Femur (tissue), 1 donor: ENCODE measurements around the gene DYNLT4.
"Not testable (repeated sequence)": the region's sequence is repeated elsewhere in the genome, so short reads cannot be mapped to it uniquely, and the experiment has no call there.

Experiments used
- DNase-seq: peaks from one replicate; pipeline ENCODE4 v3.0.0-alpha.2; 2017

Gene DYNLT4

DNA sequence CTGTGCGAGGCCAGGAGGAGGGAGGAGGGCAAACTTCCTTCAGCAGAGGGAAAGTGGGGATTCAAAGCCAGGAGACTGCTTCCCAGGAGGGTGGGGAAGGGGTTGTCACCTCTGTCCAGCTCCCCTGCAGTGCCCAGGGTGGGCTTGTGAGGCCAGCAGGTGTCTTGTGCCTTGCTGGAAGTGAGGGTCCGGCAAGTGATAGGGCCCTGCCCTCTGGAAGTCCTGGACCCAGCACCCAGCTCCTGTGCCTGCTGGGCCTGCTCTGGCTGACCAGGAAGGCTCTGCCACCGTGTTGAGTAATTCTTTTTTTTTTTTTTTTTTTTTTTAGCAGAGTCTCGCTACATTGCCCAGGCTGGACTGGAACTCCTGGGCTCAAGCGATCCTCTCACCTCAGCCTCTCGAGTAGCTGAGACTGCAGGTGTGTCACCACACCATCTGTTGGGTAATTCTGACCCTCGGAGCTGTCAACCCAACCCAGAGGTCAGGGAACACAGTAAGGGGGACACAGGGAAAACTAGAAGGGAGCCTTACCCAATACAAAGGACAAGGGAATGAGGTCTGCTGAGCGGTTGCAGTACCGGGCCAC is 20.2 kb downstream of the DYNLT4 start:
- DNase-seq: no peak

DNA sequence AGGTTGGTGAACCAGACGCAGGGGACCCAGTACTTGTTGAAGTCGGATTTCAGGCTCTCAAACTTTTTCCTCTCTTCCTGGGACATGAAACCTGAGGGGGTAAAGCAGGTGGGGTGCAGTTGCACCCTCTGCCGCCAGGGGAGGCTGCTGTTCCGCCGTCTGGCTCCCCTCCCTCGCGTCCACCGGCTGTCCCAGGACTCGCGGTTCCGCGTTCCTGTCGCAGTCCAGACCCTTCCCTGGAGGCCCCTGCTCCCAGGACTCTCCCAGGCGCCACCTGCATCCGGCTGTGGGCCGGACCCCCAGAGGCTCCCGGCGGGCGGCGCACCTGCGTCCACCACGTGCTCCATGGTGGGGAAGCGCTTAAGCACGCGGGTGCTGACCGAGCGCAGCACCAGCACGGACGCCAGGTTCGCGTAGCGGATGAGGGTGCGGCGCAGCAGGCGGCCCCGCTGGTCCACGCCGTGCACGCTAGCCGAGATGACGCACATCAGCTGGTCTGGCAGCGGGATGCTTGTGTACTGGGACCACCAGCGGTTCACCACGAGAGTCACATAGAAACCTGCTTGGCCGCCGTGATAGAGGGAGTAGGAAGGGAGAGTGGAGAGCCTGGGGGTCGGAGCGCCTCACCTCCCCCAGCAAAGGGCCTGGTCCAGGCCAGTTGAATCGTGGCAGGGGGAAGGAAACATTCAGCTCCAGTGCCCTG is 20.9 kb downstream of the DYNLT4 start:
- DNase-seq: peak; percentile 78

DNA sequence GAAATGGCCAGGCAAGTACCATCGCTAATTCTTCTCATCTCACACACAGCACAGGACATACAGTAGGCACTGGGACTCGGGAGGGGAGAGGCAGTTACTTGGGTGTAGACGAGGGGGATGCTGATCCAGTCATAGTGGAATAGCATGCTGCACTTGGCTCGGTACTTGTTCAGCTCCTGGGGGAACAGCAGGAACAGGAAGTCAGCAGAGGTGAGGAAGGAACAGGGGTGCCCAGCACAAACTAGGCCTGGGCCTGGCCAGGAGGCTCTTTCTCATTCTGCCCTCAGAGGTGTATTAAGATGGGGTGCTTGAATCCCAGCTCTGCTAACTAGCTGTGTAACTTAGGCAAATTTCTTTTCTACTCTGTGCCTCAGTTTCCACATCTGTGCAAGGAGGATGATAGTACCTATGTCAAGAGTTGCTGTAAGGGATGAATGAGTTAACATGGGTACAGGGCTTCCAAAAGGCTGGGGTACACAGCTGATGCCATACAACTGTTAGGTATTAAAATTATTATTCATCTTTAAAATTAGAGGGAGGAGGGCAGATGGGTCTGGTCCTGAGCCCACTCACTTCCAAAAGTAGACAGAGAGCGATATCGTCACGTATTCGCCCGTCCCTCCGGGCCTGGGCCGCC is 21.5 kb downstream of the DYNLT4 start:
- no peak for DNase-seq

DNA sequence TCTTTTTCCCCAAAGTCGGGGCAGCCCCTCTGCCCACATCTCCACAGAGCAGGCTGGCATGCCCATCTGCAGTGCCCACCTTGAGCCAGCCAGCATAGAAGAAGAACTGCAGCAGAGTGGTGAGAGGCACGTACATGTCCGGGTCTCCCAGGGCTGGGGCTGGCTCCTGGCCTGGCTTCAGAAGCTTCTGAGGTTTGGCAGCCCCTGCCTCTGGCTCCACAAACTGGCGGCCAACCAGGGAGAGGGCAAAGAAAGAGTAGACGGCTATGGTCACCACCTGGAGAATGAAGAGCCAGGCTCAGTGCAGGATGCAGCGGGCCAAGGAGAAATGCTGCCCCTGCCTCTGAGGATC is 22.1 kb downstream of the DYNLT4 start:
- no peak for DNase-seq

DNA sequence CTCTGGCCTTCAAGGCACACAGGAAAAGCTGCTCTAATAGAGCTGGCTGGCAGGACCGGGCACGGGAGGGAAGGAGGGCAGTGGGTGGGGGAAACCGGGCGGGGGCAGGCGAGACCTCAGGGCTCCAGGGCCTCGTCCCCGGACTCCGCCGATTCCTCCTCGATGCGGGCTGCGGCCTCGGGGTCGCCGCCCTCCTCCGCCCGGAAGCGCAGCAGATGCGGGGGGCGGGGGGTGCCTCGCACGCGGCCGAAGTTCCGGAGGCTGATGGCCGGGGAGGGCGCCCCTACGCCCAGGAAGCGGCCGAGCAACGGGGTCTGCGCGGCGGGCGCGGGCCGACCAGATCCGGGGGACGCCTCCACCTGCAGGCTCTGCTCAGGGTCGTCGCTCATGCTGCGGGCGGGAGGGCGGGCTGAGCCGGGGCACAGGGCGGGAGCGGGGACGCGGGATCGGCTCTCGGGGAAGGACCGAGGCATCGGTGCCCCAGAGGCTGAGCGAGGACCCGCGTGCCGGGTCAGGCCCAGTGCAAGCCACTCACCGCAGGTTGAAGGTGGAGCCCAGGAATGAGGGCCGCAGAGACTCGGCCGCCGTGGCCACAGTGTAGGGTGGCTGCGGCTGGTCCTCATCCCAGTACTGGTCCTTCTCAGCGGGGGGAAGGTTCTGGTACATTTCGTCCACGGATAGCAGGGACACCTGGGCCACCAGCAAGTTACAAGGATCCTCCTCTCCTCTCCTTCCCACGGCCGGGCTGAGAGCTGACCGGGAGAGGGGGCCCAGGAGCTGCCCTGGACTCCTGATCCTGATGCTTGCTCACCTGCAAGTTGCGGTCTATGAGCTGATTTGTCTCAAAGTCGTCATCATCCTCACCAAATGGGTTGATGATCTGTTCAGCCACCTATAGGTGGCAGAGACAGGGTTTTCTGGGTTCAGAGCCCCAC is 22.8 kb downstream of the DYNLT4 start:
- DNase-seq: no peak

DNA sequence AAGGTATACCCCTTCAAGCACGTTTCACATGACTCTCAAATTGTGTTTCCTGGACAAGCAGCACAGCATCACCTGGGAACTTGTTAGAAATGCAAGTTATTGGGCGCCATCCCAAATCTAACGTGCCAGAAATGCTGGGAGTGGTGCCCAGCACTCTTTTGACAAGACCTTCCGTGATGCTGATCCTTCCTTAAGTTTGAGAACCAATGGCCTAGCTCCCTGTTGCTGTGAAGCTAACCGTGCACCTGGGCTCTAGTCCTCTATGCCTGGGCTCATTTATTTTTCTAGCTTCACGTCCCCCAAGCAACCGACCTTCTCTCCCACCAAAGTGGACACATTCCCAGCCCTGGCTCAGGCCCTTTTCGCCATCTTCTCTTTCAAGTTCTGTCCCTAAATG is 23.5 kb downstream of the DYNLT4 start:
- no peak for DNase-seq

DNA sequence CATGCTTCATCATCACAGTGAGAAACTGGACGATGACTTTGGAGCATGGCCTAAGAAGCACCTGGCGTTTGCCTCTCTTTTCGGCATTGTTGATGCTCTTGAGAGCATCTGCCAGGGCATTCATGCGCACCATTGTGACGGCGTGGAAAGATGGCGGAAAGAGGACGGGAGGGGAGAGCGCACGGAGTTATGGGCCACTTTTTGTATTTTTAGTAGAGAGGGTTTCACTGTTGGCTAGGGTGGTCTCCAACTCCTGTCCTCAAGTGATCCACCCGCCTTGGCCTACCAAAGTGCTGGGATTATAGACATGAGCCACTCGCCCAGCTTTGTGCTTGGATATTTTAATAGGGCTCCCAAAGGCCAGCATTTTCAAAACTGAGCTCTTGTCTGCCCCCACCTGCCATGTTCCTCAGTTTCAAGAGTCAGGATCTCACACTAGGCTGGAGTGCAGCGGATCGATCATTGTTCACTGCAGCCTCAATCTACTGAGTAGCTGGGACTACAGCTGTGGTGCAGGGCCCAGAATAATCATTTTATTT is 26.5 kb downstream of the DYNLT4 start:
- no peak for DNase-seq

DNA sequence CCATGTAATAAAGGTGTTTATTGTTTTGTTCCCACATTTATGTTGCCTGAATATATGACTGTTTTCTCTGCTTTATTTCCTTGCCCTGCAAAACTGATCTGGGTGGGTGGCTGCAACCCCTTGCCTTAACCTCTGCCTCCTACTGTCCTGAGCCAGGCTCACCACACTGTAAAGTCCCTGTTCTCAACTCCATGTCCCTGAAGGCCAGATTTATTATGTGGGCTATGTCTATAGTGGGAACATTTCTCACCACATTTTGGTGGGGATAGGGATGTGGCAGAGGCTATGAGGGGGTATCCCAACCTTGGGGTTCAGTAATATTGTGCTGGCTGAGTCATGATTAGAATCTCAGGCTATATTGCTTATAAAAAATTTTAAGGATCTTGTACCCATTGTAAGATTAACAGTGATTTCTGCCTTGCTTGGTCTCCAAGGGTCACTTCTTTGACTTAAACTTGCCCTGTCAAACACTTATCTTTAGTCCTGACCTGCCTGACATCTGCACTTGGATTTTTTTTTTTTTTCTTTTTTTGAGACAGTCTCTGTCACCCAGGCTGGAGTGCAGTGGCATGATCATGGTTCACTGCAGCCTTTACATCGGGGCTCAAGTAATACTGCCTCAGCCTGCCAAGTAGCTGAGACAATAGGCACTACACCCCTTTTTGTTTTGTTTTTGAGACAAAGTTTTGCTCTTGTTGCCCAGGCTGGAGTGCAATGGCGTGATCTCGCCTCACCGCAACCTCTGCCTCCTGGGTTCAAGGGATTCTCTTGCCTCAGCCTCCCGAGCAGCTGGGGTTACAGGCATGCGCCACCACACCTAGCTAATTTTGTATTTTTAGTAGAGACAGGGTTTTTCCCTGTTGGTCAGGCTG is 28.2 kb downstream of the DYNLT4 start:
- DNase-seq: no peak

DNA sequence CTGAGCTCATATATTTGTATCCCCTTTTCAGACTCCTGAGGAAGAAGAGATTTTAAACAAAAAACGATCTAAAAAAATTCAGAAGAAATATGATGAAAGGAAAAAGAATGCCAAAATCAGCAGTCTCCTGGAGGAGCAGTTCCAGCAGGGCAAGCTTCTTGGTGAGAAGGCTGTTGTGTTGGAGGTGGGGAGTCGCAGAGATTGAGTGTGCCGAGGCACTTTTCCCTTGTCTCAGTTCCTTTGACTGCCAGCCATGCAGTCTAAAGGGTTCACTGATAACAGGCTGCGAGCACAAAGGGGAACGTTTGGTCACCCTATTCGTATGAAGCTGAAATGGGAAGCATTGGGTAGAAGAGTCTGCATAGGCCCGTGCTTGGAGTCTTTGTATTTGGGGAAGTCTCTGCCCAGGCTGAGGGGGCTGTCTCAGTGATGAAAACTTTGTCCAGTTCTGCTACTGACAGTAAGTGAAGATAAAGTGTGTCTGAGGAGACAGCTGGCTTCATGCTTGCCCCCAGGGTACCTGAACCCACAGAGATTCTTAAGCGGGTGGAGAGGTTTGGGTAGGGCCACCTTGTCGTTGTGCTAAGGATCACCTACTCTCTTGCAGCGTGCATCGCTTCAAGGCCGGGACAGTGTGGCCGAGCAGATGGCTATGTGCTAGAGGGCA is 29.0 kb downstream of the DYNLT4 start:
- no peak for DNase-seq

DNA sequence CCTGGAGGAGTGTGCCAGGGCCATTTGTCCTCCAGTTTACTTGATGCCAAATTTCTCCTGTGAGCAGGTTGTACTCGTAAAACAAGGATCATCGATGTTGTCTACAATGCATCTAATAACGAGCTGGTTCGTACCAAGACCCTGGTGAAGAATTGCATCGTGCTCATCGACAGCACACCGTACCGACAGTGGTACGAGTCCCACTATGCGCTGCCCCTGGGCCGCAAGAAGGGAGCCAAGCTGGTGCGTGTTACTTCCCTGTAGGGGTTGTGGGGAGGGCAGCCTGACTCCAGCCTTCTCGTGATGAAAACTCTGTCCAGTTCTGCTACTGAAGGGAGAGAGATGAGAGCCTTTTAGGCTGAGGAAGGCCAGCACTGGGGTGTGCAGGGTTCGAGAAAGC is 29.6 kb downstream of the DYNLT4 start:
- no peak for DNase-seq

DNA sequence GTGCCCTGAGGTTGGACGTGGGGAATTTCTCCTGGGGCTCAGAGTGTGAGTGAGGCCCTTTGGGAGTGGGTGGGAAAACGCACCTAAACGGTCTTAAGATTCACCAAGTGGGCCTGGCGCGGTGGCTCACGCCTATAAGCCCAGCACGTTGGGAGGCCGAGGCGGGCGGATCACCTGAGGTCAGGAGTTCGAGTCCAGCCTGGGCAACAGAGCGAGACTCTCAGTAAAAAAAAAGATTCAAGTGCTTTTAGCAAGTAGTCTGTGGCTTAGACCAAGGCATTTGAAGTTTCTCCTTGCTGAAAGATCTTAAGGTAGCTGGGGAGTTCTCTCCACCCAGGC is 30.5 kb downstream of the DYNLT4 start:
- no peak for DNase-seq

DNA sequence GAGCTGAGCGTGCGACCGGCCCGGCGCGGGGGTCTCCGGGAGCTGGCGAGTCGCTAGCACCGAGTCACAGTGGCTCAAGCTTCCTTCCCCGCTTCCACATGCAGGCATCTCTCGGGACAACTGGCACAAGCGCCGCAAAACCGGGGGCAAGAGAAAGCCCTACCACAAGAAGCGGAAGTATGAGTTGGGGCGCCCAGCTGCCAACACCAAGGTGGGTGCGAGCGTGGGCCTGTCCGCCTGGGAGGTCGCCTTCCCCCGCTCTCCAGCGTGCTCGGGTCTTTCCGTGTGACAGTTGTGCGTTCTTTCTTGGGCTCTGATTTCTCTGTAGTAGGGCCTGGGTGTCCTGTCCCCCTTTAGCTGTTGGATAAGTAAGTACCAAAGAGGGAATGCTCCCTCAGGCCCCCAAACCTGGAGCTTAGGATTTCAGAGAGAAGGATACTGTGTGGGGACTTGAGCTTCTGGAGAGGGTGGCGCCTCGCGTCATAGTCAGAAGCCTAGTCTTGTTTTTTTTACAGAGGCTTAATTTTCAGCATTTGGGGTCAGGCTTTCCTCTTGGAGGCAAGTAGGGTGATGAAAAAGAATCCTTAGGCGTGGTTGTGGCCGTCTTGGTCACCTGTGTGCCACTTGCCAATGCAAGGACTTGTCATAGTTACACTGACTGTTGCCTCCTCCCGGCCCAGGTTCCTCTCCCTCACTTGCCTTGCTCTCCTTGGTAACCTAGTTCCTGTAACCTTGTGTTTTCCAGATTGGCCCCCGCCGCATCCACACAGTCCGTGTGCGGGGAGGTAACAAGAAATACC is 31.0 kb downstream of the DYNLT4 start:
- DNase-seq: no peak

DNA sequence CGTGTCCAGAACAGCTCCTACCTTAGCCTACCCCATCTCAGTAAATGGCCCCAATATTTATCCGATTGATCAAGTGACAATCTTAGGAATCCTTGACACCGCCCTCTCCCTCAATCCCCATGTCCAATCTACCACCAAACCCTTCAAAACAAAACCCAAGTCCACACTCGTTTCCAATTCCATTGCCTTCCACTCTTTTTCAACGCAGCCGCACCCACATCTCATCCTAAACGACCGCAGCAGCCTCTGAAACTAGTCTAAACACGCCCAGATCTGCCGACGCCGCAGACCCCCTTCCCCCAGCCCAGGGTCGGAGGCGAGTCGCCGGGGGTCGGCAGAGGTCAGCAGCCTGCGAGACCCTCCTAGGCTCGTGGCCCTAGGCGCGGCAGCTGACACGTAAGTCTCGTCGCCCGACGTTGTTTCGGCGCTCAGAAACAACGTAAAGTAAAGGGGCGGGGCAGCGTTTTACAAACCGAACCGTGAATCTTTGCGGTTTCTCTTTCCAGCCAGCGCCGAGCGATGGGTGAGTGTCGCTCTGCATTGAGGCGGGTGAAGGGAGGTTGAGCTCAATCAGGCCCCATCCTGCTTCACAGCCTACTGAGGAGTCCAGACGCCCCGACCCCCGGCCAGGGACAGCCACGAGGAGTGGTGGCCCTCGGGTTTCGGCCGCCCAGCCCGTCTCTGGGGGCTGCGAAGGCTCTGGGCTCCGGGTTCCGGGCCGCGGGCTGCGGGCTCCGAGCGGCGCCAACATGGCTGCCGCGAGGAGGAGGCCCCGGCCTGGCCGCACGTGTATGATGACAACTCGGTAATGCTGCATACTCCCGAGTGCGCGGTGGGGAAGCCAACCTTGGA is 31.8 kb downstream of the DYNLT4 start, which contains the start of gene RPS8:
Gene RPS8, plus strand, starts transcription at position 463 of the 852 bp plus-strand sequence. Its CDS starts 57 bp downstream, at position 520.
- peak; percentile 96 for DNase-seq

DNA sequence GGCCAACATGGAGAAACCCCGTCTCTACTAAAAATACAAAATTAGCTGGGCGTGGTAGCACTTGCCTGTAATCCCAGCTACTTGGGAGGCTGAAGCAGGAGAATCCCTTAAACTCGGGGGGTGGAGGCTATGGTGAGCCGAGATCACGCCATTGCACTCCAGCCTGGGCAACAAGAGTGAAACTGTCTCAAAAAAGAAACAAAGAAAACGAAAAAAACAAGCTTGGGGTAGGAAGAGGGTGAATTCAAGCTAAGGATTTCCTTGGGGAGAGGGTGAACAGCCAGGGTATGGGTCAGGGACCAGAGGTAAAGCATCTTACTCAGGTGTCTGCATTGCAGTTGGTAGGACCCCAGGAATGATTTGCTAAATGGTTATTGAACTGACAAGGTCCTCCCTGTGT is 40.7 kb downstream of the DYNLT4 start:
- DNase-seq: not testable (repeated sequence)

DNA sequence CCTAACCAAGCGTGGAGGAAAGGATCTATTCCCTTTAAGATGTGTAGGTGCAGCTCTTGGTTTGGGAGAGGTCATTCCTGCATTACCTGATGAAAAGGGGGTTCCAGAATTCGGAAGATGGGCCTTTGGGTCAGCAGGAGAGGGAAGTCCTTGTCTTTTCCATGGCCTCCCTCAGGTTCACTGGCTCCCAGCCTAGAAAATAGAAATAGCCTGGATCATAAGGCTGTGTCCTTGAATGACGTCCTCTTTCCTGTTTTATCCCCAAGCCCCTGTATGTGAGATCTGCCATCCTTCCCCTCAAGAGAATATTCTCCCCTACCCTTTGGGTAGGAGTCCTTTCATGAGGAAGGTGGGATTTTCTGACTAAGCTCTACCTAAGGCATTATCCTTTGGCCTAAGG is 46.3 kb downstream of the DYNLT4 start:
- DNase-seq: no peak

DNA sequence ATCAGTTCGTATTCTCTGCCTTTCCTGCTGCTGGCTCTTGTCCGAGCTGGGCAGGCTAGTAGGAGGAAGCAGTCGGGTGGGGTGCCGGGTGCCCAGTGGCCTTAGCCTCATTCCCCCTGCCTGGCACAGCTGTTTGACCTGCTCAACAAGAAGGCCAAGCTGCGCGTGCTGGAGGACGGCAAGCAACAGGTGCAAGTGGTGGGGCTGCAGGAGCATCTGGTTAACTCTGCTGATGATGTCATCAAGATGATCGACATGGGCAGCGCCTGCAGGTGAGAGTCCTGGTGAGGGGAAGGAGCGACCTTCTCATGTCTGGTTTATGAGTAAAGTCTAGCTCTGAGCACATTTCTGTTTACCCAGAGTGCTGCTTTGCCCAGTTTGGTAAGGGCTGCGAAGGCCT is 48.1 kb downstream of the DYNLT4 start:
- no peak for DNase-seq

DNA sequence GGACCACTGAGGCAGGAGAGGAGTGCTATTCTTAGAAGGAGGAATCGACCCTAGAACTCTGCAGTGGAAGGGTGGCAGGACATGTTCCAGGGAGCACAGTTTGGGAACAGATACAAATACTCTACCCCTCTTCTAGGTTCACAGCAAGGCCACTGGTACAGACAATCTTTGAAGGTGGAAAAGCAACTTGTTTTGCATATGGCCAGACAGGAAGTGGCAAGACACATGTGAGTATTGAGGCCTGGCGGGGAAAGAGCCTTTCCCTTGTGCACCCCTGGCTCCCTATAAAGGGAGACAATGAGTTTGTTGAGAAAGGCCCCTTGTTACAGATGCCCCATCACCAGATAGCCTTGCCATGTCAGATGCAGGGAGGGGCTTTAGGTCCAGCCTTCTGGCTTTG is 49.7 kb downstream of the DYNLT4 start:
- DNase-seq: no peak
